ENCODE data around the gene RUBCNL. TPM values are rescaled to one million over a fixed set of nuclear protein-coding genes. Genes with fewer than 3 reads are reported as not detected.

Gene RUBCNL
- total RNA-seq, 1 experiment from 2014 or later: 1.4 TPM

DNA sequence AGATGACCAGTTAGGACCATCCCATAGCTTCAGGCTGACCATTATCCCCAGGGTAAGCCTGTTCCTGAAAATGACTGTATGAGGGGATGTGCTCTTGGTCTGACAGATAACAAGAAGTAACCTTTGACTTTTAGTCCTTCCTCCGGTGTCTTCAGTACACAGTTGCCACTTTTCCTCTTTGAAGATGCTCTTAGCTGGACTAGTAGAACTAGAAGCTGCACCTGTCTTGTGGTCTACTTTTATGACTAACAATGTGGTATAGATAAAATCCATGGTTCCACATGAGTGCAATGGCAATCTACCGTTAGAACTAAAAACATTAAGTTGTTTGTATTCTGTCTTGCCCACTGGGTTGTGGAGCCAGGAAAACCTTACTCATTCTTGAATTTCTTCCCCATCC is 5.9 kb upstream of the RUBCNL start:
- Histone ChIP-seq H3K27ac (ENCODE audit: insufficient read length, low read depth, low read length) (no peak overlapping the region), H3K79me1 (ENCODE audit: insufficient read depth, low read depth, low read length, poor library complexity, severe bottlenecking) (no peaks in the 10 kb centered on the region), H3K4me1 (ENCODE audit: insufficient read depth, low read length) (peaks cover 7% of the 10 kb centered on the region; the same call in 1 of the 2 replicates), H3K56ac (ENCODE audit: insufficient read length, low read depth, low read length) (no peak overlapping the region), H2AK5ac (ENCODE audit: insufficient read length, low read length) (no peak overlapping the region), H3K4ac (ENCODE audit: low read depth, low read length) (no peak overlapping the region), H3K9me3 (ENCODE audit: control insufficient read depth, low read depth, low read length) (no peaks in the 10 kb centered on the region), H4K20me1 (ENCODE audit: control insufficient read depth, insufficient read depth, insufficient read length) (no peaks in the 10 kb centered on the region), H3K79me2 (ENCODE audit: insufficient read depth, low read length) (no peaks in the 10 kb centered on the region), H4K5ac (ENCODE audit: insufficient read length, low read depth, low read length) (no peak overlapping the region), H3T11ph (ENCODE audit: low read length) (no peak overlapping the region), H3K14ac (ENCODE audit: insufficient read depth, low read length) (no peak overlapping the region), H2BK15ac (ENCODE audit: low read depth, low read length) (no peak overlapping the region), H4K91ac (ENCODE audit: insufficient read length, low read depth, low read length) (no peak overlapping the region), H3K23me2 (ENCODE audit: insufficient read length, low read depth, low read length, poor library complexity, severe bottlenecking) (no peaks in the 10 kb centered on the region), H3K23ac (ENCODE audit: insufficient read length, low read depth, low read length) (no peak overlapping the region), H2BK5ac (ENCODE audit: insufficient read length, low read length) (no peak overlapping the region), H4K8ac (replicated peaks; ENCODE audit: insufficient read length, low read depth, low read length) (no peak overlapping the region), H2BK120ac (ENCODE audit: low read depth, low read length, poor library complexity, severe bottlenecking) (no peak overlapping the region), H2BK20ac (ENCODE audit: low read depth, low read length, poor library complexity, severe bottlenecking) (no peak overlapping the region), H3K27me3 (ENCODE audit: insufficient read depth, low read length) (peaks cover 2% of the 10 kb centered on the region; the same call in 1 of the 2 replicates), H3K18ac (ENCODE audit: insufficient read length, low read depth, low read length) (no peak overlapping the region), H3K4me2 (ENCODE audit: insufficient read depth, insufficient read length, low read length) (no peak overlapping the region), H3K9ac (ENCODE audit: extremely low read depth, insufficient read length, low read length) (no peak overlapping the region), H2AFZ (ENCODE audit: low read length) (no peak overlapping the region), H2BK12ac (ENCODE audit: insufficient read length, low read depth, low read length) (no peak overlapping the region)
- Mint-ChIP-seq H3K36me3 (ENCODE audit: insufficient read depth in 1 of 3, low read depth in 3 of 3) (no peaks in the 10 kb centered on the region), H3K4me3 (no peak overlapping the region), H3K27ac (no peak overlapping the region), H3K27me3 (ENCODE audit: low read depth) (peaks cover 27% of the 10 kb centered on the region), H3K4me1 (peaks cover 6 to 9% of the 10 kb centered on the region in 2 experiments), H3K9me3 (no peaks in the 10 kb centered on the region)
- WGBS (ENCODE audit: extremely low coverage, insufficient read length, low lambda C conversion rate): no CpG with 5 or more reads among the region's 2 CpGs
- no peak for DNase-seq
- TF ChIP-seq, protein P1, sequence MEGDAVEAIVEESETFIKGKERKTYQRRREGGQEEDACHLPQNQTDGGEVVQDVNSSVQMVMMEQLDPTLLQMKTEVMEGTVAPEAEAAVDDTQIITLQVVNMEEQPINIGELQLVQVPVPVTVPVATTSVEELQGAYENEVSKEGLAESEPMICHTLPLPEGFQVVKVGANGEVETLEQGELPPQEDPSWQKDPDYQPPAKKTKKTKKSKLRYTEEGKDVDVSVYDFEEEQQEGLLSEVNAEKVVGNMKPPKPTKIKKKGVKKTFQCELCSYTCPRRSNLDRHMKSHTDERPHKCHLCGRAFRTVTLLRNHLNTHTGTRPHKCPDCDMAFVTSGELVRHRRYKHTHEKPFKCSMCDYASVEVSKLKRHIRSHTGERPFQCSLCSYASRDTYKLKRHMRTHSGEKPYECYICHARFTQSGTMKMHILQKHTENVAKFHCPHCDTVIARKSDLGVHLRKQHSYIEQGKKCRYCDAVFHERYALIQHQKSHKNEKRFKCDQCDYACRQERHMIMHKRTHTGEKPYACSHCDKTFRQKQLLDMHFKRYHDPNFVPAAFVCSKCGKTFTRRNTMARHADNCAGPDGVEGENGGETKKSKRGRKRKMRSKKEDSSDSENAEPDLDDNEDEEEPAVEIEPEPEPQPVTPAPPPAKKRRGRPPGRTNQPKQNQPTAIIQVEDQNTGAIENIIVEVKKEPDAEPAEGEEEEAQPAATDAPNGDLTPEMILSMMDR (conservative IDR thresholded peaks at IDR 0.05): no peak
